Measurements from ENCODE around the gene UGCG.
"Not testable (repeated sequence)": the region's sequence is repeated elsewhere in the genome, so short reads cannot be mapped to it uniquely, and the experiment has no call there.

UGCG gene

DNA sequence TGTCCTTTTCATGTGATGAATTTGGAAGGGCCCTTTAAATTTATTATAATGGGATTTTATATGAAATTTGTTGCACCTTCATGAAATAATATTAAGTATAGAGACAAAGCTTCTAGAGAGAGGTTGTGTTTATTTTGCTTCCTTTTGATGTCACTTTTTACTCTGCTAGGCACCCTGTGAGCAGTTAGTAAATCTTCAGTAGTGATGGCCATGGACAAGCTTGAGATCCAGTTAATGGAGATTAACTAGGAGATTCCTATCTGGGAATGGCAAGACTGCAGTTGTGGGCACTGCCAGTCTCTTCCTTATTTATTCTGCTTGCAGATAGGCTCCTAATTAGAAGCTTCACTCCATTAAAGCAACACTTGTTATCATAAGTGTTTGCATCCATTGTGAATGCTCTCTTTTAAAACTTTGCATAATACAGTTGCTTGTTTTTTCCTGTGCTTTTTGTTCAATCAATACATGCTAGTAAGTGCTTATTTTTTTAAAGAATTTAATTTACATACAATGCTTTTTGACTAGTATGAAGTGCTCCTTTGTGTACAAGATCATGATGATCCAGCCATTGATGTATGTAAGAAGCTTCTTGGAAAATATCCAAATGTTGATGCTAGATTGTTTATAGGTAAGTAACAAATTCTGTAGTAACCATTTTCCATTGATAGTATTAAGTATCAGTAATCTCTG lies 25.9 kb downstream of the UGCG start:
- no peak for DNase-seq

DNA sequence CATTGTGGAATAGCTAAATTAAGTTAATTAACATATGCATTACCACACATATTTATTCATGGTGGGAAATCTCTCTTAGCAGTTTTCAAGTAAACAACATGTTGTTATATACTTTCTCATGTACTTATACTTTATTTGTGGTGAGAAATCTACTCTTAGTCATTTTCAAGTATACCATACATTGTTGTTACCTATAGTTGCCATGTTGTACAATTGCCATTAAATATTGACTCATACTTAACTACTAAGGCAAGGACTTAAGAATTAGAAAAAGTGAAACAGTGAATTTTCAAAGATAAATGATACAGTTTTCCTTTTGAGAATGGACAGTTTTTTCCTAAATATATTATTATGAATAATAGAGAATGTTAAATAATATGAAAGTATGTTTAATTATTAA lies 27.7 kb downstream of the UGCG start:
- DNase-seq, result no peak

- DNase-seq, result no peak
Measured at GRCh38 chr9:111925017-111925770, 28.6 kb downstream of the UGCG start.

DNA sequence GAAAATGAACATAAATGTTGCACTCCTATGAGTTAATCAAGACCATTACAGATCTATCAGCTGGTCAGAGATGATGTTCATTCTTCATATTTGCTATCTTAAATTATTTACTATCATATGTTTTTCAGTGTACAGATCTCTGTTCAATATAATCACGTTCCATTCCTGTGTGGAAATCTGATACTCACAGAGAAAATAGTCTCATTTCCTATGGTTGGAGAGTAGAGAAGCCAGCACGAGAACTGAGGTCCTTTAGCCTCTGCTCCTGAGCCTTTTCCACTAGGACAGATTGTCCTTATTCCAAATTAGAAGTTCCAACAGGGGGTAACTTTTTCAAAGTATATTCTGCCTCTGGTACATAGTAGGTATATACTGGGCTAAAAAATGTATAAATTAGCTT lies 29.2 kb downstream of the UGCG start:
- no peak for DNase-seq

- DNase-seq, result peak in 2 of 4 experiments; percentile 23 to 42
Measured at GRCh38 chr9:111926421-111926875, 29.8 kb downstream of the UGCG start.

- DNase-seq, result no peak
Measured at GRCh38 chr9:111928359-111928720, 31.7 kb downstream of the UGCG start.

- DNase-seq, result no peak
Measured at GRCh38 chr9:111934747-111935146, 38.1 kb downstream of the UGCG start.

- DNase-seq, result no peak
Measured at GRCh38 chr9:111936391-111936790, 39.8 kb downstream of the UGCG start.

DNA sequence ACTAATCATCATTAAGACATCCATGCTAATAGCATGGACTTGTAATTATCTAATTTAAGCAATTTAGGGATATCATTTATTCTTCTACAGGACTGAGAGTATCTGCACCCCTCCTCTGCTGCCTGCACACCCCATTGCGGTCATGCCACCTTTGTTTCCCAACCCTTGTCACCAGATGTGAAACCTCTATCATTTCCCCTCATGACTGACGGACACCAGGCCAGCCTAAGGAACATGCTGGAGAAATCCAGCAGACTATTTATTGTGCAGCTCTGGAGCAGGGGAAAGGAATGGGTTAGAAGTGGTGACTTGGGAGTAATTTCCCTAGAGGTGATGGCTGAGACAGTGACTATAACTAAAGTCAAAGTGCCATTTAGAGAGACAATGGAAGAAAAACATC lies 40.7 kb downstream of the UGCG start:
- DNase-seq, result no peak

GRCh38 chr9:111937781-111938426 lies 41.3 kb downstream of the UGCG start:
- peak in 3 of 4 experiments; percentile 6 to 21 (median 9) for DNase-seq

- no peak for DNase-seq
Measured at GRCh38 chr9:111938427-111938800, 41.8 kb downstream of the UGCG start.

GRCh38 chr9:111939322-111939721 lies 42.7 kb downstream of the UGCG start:
- DNase-seq, result no peak

DNA sequence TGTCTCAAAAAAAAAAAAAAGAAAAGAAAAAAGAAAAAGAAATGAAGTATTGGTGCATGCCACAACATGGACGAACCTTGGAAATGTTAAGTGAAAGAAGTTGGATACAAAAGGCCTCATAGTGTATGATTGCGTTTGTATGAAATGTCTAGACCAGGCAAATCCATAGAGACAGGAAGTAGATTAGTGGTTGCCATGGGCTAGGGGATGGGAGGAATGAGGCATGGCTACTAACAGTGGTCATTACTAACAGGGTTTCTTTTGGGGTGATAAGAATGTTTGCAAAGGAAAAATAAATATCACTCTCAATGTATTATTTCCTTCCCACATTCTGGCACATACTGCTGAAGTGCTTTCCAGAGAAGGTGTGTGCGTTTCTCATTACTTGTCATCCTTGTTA lies 44.1 kb downstream of the UGCG start:
- DNase-seq, result no peak

DNA sequence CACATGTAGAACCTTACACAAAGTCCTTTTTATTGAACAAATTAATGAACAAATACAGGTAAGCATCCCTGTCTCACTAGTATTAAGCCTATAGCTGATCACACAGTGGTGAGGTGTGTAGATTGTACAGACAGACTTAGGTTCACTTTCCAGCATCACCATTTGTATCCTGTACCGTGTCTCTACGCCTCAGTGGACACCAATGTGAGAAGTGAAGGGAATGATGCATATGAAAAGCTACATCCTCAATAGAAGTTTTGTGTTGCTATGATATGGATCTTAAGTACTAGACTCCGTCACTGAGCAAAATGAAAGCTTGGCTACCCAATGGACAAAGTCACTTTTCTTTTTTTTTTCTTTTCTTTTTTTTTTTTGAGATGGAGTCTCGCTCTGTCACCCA lies 46.6 kb downstream of the UGCG start:
- no peak for DNase-seq

- no peak for DNase-seq
Measured at GRCh38 chr9:111943746-111944145, 47.1 kb downstream of the UGCG start.

GRCh38 chr9:111944241-111944866 lies 47.7 kb downstream of the UGCG start:
- DNase-seq, result no peak

- DNase-seq, result no peak
Measured at GRCh38 chr9:111945216-111945615, 48.6 kb downstream of the UGCG start.

- DNase-seq, result not testable (repeated sequence)
Measured at GRCh38 chr9:111948109-111948508, 51.5 kb downstream of the UGCG start.

DNA sequence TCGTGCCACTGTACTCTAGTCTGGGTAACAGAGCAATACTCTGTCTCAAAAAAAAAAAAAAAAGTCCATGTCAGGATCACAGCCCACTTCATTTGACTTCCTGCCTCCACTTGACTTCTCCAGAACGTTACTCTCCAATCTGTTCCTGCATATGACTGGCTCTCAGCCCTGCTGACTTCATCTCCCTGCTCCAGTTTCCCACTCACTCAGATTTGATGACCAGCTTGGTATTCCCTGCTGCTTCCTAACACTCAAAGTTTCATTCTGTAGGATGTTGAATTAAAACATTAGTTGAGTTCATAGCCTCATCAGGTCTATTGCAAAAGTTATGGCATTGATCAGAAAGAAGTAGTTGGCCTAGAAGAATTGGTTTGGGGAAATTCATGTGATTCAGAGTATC lies 52.3 kb downstream of the UGCG start:
- DNase-seq, result no peak

- no peak for DNase-seq
Measured at GRCh38 chr9:111949919-111950318, 53.3 kb downstream of the UGCG start.

DNA sequence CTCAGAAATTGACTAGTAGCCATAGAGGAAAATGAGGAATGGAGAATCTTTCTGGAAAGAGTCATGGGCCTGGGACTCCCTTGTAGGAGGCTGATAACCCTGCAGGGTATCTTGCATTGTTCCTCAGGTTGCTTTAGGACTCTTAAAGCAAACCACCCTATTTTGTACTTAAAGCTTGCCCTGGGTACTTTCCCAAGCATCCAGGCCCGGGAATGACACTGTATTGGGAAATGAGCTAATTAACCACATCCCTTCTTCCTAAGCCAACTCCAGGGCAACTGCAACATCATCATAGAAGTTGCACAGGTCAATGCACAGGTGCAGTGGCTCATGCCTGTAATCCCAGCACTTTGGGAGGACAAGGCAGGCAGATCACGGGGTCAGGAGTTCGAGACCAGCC lies 55.9 kb downstream of the UGCG start:
- no peak for DNase-seq

- DNase-seq, result no peak
Measured at GRCh38 chr9:111953444-111953843, 56.8 kb downstream of the UGCG start.

DNA sequence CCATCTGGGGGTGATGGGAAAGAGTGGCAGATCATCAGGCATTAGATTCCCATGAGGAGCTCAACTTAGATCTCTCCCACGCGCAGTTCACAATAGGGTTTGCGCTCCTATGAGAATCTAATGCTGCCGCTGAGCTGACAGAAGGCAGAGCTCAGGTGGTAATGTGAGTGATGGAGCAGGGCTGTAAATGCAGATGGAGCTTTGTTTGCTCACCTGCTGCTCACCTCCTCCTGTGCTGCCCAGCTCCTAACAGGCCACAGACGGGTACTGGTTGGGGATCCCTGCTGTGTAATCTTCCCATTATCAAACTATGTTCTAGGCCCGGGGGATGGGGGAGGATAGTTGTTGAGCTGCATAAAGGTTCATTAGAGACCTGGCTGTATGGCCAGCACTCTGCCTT lies 58.4 kb downstream of the UGCG start:
- DNase-seq, result no peak
